DMS153 (cell line): ENCODE results near the gene THRAP3.

Experiments used
- DNase-seq: peaks from one replicate; lab custom pipeline; 2025; lab: John Stamatoyannopoulos, UW

Gene THRAP3

DNA sequence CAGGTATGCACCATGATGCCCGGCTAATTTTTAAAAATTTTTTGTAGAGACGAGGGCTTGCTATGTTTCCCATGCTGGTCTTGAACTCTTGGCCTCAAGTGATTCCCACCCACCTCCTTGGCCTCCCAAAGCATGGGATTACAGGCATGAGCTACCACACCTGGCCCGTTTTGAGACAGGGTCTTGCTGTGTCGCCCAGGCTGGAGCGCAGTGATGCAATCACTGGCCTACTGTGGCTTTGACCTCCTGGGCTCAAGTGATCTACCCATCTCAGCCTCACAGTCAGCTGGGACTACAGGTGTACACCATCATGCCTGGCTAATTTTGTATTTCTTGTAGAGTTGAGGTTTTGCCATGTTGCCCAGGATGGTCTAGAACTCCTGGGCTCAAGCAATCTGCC, 74.4 kb downstream of the THRAP3 start:
- DNase-seq, result no peak

DNA sequence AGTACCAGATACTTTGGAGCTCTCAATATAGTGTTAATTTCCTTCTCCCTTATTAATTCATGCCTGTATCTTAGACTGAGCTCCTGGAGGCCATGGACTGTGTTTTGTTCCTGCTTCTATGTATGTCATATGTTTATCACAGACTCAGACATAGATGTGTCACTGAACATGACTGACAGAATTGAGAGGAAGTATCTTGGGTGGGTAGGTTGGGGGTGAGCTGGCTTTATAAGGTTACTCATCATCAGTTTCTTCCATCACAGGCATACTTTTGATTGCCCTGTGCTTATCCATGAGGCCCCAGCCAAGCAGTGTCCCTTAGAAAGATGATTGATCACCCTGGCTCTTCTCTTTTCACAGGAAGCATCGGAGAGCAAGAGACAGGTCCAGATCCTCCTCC, 76.3 kb downstream of the THRAP3 start:
- no peak for DNase-seq

DNA sequence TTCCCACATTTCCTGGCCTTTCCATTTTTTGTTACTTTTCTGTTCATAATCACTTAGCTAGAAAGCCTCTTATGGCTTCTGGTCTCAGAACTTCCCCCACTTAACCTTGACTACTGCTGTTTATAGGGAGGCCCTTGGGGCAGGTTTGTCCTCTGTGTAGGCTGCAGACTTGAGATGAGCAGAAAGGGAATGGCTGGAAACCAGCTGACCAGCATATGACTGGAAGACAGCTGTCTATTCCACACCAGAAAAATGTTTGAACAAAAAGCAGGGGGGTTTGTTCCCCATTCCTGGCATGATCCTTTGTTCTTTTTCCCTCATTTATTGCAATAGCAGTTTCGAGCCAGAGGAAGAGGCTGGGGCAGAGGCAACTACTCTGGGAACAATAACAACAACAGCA, 77.0 kb downstream of the THRAP3 start:
- no peak for DNase-seq

- DNase-seq, result no peak
These were observed 79.0 kb downstream of the THRAP3 start for GRCh38 chr1:36303244-36303643.

GRCh38 chr1:36303650-36304360, 79.6 kb downstream of the THRAP3 start:
- DNase-seq, result no peak

DNA sequence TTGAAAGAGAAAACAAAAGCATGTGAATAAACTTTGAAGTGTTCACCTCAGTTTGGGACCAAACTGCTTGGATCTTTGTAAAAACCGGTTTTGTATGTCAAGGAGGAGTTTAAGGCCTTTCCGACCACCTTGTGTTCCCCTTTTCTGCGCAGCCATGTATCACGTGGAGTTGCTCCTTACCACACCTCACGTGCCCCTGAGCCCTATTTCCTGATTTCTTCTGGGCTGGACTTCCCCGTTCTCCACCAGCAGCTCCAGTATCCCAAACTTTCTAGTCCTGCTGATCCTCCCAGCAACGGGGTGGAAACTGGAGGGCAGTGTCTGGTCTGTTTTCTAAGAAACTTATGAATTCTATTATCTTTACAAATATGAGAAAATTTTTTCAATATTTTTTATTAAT, 80.3 kb downstream of the THRAP3 start:
- no peak for DNase-seq

DNA sequence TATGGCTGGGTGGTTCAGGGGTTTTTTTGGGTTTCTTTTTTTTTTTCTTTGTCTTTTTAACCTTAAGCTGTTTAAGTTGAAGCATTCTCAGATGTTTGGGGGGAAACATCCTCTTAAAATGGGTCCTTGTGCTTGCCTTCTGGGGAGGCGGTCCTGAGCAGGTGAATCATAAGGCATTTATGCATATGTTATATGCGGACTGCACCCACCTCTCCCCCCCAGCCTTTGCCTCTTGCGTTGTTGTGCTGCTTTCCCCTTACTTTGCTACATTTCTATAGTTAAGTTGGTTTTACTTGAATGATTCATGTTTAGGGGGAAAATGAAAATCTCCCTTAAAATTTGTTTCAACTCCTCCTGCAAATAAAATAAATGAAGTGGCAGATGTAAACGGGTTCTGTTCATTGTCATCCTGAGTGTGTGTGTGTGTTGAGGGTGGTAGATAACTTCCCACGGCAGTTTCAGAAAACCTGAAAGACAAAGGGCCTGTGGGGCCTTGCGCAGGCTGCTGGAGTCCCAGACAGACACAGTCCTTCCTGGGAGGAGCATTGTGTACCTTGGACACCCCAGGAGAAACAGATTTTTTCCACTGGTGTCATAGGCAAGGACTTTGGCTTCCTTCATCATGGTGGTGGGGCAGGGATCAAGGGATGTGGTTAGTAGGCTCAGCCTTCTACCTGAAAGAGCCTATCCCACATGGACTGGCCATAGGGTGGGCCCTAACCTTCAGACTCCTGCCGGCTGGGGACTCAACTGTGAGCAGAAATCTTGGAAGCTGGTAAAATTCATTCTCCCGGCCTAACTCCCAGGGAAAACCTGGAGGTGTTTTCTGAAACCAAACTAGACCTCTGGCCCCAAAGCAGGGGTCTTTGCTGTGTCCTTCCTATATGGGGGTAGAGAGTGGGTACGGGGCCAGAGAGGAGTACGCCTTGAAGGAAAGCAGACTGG, 81.0 kb downstream of the THRAP3 start:
- no peak for DNase-seq

DNA sequence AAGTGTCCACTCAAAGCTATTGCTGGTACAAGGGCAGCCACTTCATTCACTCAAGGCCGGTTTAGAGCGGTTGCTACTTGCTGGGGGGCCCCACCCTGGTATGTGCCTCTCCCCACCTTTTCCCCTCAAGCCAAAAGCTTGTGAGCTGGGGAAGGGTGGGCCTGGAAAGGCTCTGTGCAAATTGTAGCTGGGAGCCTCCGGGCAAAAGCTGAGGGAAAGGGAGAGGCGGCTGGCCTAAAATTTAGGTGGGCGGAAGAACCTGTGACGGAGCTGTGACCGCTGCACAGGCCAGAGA, 81.6 kb downstream of the THRAP3 start:
- DNase-seq, result no peak

- DNase-seq, result peak; percentile 75
These were observed 82.1 kb downstream of the THRAP3 start, which contains the start of gene SH3D21 for GRCh38 chr1:36306210-36306901. Gene SH3D21, plus strand, starts transcription at chr1:36306368. Its CDS starts 53 bp downstream, at chr1:36306421.

- peak; percentile 96 for DNase-seq
These were observed 82.7 kb downstream of the THRAP3 start for GRCh38 chr1:36306902-36307456.

DNA sequence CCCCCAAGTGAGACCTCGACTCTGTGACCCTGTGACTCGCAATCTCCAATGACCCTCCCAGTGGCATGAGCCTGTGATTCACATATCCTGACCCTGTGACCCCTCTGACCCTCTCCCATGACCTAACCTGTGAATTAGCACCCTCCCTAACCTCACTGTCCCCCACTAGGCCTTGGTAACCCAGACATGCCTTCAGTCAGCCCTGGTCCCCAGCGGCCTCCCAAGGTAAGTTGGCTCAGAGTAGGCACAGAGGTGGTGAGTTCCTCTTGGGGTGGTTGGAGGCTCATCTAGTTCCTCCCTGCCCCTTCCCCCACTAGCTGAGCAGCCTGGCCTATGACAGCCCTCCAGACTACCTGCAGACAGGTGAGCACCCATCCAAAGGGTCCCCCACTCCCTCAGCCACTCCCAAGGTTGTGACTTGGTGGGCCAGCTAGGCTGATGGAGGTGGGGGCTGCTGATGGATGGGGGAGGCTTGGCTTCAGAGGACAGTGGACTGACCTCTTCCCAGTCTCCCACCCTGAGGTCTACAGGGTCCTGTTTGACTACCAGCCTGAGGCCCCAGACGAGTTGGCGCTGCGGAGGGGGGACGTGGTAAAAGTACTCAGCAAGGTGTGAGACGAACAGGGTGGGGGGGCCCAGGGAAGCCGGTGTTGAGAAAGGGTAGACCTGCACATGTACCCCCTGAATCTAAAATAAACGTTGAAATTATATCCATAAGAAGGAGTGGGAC, 83.5 kb downstream of the THRAP3 start:
- DNase-seq, result no peak

- DNase-seq, result no peak
These were observed 85.2 kb downstream of the THRAP3 start for GRCh38 chr1:36309397-36309796.

GRCh38 chr1:36320291-36320761, 96.1 kb downstream of the THRAP3 start:
- DNase-seq, result no peak

DNA sequence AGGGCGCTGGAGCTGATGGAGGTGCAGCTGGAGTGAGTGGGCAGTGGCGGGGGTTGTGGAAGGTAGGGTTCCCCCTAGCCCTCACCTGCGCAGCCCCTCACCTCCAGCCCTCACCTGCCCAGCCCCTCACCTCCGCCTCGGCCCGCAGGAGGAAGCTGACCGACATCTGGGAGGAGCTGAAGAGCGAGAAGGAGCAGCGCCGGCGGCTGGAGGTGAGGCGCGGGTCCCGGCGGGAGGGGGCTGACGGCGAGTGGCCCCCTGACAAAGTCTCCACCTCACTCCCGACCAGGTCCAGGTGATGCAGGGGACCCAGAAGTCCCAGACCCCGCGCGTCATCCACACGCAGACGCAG, 96.5 kb downstream of the THRAP3 start:
- no peak for DNase-seq

GRCh38 chr1:36321119-36321951, 97.1 kb downstream of the THRAP3 start:
- DNase-seq, result no peak

DNA sequence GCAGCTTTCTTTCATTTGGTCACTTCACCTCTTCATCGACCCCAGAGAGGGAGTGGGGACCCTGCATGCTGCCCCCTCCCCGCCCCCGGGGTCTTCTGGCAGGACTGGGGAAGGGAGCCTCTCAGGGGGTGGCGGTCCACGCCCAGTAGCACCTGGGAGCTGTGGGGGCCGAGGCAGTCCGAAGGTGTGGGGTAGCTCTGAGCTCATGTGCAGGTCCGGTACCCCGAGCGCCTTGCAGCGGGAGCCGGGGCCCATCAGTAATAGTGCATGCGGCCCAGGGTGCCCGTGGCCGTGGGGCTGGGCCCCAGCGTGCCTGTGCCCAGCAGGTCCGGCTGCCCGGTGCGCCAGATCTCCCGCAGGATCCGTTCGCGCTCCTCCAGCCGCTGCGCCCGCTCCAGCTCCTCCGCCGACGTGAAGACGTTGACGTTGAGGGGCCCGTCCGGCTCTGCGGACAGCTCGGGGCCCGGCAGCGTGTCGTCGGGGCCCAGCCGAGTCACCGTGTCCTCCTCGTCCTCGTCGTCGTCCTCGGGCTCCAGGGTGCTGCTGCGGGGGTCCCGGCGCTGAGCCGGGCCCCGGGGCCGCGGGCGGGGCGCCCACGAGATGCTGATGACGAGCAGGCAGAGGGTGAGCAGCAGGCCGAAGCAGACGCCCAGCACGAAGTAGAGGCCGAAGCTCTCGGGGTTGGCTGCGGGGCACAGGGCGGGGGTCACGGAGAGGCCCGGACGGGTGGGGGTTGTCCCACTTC, 98.0 kb downstream of the THRAP3 start:
- no peak for DNase-seq

DNA sequence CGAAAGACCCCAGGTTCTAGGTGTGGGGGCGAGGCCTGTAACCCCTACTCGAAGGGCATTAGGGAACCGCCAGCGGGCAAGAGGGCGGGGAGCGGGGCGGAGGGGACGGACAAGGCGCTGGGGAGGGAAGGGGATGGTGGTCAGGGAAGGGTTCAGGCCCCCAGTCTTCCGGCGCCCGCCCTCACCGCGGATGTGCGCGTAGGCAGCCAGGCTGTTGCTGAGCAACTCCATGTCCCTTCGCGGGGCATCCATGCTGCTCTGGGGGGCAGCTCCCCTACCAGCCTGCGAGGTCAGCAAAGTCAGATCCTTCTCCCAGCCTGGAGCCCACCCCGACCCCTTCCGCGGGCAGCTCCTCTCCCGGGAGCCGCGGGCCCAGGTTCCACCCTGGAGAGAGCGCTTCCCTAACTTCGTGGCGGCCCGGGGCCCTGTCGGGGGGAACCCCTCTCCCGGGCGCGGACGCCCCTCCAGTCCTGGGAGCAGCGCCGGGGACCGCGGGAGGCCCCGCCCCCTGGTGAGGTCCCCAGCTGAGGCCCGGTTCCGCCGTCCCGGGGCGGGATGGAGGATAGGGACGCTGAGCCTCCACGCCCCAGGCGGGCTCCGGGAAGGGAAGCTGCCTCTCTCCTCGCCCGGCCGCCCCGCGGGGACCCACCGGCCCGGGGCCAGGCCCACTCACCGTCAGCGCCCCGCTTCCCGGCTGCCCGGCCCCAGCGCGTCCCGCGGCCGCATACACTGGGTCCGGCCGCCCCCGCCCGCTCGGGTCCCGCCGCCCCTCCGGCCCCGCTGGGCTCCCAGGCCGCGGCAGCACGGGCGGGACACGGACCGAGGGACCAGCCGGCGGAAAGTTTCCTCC, 98.8 kb downstream of the THRAP3 start:
- no peak for DNase-seq

DNA sequence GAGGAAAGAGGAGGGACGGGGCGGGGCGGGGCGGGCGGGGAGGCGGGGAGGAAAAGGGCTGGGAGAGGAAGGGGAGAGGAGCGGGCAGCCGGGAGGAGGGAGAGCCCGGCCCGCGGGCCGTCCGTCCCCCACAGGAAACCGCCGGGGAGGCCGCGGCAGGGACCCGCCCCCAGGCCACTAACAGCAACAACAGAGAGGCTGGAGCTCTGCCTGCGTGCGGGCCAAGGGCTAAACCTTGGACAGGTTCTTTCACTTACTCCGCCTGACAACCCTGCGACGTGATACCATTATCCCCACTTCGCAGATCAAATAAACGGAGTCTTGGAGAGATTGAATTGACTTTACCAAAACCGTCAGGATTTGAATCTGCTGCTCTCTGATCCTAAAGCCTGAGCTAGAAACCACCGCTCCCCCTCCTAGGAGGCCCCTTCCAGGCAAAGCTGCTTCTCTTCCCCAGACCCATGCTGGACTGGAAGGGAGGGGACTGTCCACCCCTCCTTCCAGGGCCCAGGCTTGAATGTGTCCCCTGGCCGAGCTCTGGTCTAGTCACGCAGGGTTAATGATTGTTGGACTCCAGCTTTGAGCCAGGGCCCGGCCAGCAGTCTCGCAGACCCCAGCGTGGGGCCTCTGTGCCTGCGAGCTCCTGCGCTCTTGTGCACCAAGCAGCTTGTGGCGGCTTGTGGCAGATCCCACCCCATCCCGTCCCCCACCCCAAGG, 99.6 kb downstream of the THRAP3 start, which contains the start of gene EVA1B:
EVA1B (minus strand) TSS at position 10 of the 717 bp plus-strand sequence. CDS start 608 bp downstream, outside the sequence.
- no peak for DNase-seq
